Ascending aorta (tissue), 2 donors: ENCODE results near the gene POLR2I. TPM values are rescaled to one million over a fixed set of nuclear protein-coding genes. Genes with fewer than 3 reads are reported as not detected.

ENCODE experiments used
- DNase-seq, 2 donors: peaks; one replicate each; pipeline ENCODE4 v3.0.0-alpha.2; 2019; ENCODE audit warnings: low spot score in 2 of 2
- H3K27ac ChIP-seq, 2 donors: fragments of 200-600 bp; sonication (generic); one replicate each; pipeline ENCODE4 v1.5.1; 2016 to 2017; ENCODE audit warnings: mild to moderate bottlenecking in 1 of 2
- H3K27me3 ChIP-seq: fragments of 200-600 bp; sonication (generic); one replicate; pipeline ENCODE4 v1.5.1; 2017
- H3K36me3 ChIP-seq, 2 donors: fragments of 200-600 bp; sonication (generic); one replicate each; pipeline ENCODE4 v1.5.1; 2016
- H3K4me1 ChIP-seq, 2 donors: fragments of 200-600 bp; sonication (generic); one replicate each; pipeline ENCODE4 v1.5.1; 2016 to 2017; ENCODE audit warnings: mild to moderate bottlenecking in 1 of 2
- H3K4me3 ChIP-seq, 2 donors: fragments of 200-600 bp; sonication (generic); one replicate each; pipeline ENCODE4 v1.5.1; 2016 to 2017; ENCODE audit warnings: mild to moderate bottlenecking in 1 of 2
- H3K9me3 ChIP-seq, 2 donors: fragments of 200-600 bp; sonication (generic); one replicate each; pipeline ENCODE4 v1.5.1; 2016
- intact Hi-C: fragments of 100-400 bp; cut with DNase I; formaldehyde crosslinking; loops from one replicate; pipeline ENCODE4 v1.15.1; 2023
- total RNA-seq: library from RNA; depleted of rRNA; stranded (reverse); fragments of >200 nt; gene quantifications from one replicate; pipeline ENCODE4 v1.1.0, GENCODE V29; 2016
- TF ChIP-seq, protein P1 (sequence below), 3 experiments: fragments of 200-600 bp in 2 of 3; fragments of 450-650 bp in 1 of 3; sonication (generic) in 2 of 3; IDR thresholded peaks; one replicate each; pipeline ENCODE4 v1.5.1; 2016 to 2019; ENCODE audit warnings: antibody characterized with exemption in 3 of 3, mild to moderate bottlenecking in 1 of 3, moderate library complexity in 1 of 3

Gene POLR2I
- total RNA-seq, 1 donor from 2014 or later, result 21.0 TPM

DNA sequence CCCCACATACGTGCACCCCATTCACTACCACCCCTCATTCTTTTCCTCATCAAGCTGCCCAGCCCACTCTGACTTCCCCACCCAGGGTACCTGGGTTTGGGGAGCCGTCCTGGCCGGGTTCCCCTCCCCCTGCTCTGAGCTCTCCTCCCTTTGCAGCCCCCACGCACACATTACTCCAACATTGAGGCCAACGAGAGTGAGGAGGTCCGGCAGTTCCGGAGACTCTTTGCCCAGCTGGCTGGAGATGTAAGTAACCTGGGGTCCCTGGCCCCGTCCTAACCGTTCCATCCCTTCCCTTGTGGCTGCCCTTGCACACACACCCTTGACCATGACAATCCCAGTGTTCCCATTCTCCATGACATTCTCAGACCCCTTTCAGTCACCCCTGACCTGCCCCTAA lies 27.8 kb upstream of the POLR2I start:
- Histone ChIP-seq H3K27me3 (no peaks in the 10 kb centered on the region), H3K4me1 (peaks cover 6 to 10% of the 10 kb centered on the region in 2 donors), H3K27ac (peak overlapping the region; percentile 96 to 97), H3K9me3 (no peaks in the 10 kb centered on the region), H3K36me3 (peaks cover 55% of the 10 kb centered on the region in 2 donors), H3K4me3 (no peak overlapping the region)
- no peak for DNase-seq
- intact Hi-C loops, result no loop called here
- TF ChIP-seq, protein P1, sequence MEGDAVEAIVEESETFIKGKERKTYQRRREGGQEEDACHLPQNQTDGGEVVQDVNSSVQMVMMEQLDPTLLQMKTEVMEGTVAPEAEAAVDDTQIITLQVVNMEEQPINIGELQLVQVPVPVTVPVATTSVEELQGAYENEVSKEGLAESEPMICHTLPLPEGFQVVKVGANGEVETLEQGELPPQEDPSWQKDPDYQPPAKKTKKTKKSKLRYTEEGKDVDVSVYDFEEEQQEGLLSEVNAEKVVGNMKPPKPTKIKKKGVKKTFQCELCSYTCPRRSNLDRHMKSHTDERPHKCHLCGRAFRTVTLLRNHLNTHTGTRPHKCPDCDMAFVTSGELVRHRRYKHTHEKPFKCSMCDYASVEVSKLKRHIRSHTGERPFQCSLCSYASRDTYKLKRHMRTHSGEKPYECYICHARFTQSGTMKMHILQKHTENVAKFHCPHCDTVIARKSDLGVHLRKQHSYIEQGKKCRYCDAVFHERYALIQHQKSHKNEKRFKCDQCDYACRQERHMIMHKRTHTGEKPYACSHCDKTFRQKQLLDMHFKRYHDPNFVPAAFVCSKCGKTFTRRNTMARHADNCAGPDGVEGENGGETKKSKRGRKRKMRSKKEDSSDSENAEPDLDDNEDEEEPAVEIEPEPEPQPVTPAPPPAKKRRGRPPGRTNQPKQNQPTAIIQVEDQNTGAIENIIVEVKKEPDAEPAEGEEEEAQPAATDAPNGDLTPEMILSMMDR (IDR thresholded peaks at IDR 0.05), result no peak

DNA sequence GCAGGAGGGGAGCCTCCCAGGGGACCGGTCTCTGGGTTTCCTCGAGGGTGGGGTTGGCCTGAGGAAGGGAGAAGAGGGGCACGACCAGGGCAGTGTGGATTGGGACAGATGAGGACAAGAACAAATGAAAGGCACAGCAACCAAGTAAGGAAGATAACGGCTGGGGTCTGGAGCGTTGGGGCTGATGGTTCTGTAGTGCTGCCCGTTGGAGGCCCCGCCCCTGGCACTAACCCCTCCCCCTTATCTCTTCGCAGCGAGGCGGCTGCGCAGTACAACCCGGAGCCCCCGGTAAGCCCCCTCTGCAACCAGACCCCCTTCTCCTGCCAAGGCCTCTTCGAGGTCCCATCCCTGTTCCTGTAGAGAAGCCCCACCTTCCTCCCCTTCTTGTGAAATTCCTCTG lies 27.4 kb upstream of the POLR2I start:
- H3K36me3 ChIP-seq, result peaks cover 50% of the 10 kb centered on the region in 2 donors
- intact Hi-C loops, result no loop called here
- no peaks in the 10 kb centered on the region for H3K27me3 ChIP-seq
- no peak for DNase-seq
- no peaks in the 10 kb centered on the region for H3K9me3 ChIP-seq
- H3K27ac ChIP-seq, result peak overlapping the region; percentile 96 to 97
- H3K4me1 ChIP-seq, result peaks cover 6 to 10% of the 10 kb centered on the region in 2 donors
- TF ChIP-seq, protein P1 (IDR thresholded peaks at IDR 0.05), result no peak
- H3K4me3 ChIP-seq, result peak overlapping the region in 1 of 2 donors; percentile 82

DNA sequence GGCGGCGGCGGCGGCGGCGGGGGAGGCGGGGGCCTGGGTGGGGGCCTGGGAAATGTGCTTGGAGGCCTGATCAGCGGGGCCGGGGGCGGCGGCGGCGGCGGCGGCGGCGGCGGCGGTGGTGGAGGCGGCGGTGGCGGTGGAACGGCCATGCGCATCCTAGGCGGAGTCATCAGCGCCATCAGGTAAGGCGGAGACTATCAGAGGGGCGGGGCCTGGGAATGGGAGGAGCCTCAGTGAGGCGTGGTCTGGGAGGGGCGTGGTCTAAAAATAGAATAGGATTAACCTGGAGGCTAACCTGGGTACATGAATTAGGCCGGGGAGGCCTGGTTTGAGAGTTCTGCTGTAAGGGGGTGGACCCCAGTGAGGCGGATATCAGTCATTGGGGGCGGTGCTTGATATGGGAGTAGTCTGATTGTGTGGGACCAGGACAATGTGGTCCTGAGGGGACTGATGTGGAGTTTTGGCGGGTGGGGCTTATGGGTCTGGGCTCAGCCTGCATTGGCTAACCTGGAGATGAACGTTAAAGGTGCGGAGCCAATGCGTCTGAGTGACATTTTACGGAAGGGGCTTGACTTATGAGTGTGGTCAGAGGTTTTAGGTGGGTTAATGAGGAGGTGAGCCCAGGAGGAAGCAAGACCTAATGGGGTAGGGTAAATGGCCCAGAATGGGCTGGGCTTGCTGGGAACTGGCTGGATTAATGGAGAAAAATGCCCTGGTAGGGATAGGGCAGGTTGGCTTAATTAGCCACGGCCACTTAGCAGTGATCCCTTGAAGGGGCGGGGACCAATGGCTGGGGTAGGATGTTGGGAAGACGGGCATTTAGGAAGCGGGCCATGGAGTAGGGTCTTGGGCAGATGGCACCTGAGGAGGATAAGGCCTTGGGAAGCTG lies 26.6 kb upstream of the POLR2I start:
- peak overlapping the region; percentile 80 to 82 for H3K4me3 ChIP-seq
- H3K27ac ChIP-seq, result peak overlapping the region; percentile 96 to 97
- no peaks in the 10 kb centered on the region for H3K9me3 ChIP-seq
- H3K4me1 ChIP-seq, result peaks cover 6 to 16% of the 10 kb centered on the region in 2 donors
- DNase-seq, result peak; percentile 64 to 95
- H3K36me3 ChIP-seq, result peaks cover 43% of the 10 kb centered on the region in 2 donors
- H3K27me3 ChIP-seq, result no peaks in the 10 kb centered on the region
- TF ChIP-seq, protein P1 (IDR thresholded peaks at IDR 0.05), result no peak
- intact Hi-C loops, result loop anchor here (1.0 kb wide), 2 partner anchors 26 to 73 kb away; partner anchors contain the start of genes TBCB and ZNF565

GRCh38 chr19:36140304-36141038 lies 25.8 kb upstream of the POLR2I start:
- H3K4me1 ChIP-seq, result peaks cover 6 to 19% of the 10 kb centered on the region in 2 donors
- TF ChIP-seq, protein P1 (IDR thresholded peaks at IDR 0.05), result no peak
- intact Hi-C loops, result loop anchor here (1.0 kb wide), 3 partner anchors 11 to 74 kb away; partner anchors contain the start of genes TBCB and ZNF565
- no peaks in the 10 kb centered on the region for H3K9me3 ChIP-seq
- peak in 1 of 2 donors; percentile 73 for DNase-seq
- H3K4me3 ChIP-seq, result peak overlapping the region; percentile 80 to 82
- no peaks in the 10 kb centered on the region for H3K27me3 ChIP-seq
- H3K27ac ChIP-seq, result peak overlapping the region; percentile 96 to 97
- H3K36me3 ChIP-seq, result peaks cover 34 to 35% of the 10 kb centered on the region in 2 donors

DNA sequence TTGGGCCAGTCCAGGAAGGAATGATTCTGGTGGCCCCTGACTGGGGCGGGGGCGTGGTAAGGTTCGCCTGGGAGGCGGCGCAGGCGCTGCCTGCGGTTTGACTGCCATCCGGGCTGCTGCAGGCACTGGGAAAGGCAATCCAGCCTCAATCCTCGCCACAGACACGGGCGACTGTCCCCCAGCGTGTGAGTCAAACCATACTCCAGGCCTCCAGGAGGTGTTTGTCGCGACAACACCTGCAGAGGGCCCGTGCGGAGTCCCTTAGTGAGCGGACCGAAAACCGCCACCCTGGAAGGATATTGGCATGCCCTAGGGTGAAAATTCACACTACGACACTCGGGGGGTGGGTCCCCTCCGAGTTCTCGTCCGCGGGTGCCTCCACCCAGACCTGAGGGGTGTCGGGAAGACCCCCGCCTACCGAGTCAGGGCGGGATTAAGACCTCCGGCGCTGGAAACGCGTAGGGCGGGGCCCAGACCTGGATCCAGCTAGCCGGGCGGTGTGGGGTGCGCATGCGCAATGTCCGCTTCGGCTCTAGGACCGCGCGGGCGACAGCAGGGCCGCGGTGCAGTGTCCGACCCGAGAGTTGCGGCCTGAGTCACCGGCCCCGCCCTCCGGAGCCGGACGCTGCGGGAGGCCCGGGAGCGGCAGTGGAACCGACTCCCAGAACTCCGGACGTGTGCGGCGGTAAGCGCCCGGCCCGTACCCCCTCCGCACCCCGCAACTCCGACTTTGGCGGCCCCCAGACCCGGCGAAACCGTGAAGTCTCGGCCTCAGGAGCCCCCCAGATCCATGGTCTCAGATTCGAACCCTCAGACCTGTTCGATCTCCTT lies 25.0 kb upstream of the POLR2I start, which contains the start of gene CAPNS1:
Gene CAPNS1, plus strand, starts transcription at position 594 of the 831 bp plus-strand sequence. CDS start 946 bp downstream, outside the sequence.
- intact Hi-C loops, result loop anchor here (1.0 kb wide), 2 partner anchors 11 to 12 kb away; no protein-coding TSS in a partner anchor
- peaks cover 6 to 19% of the 10 kb centered on the region in 2 donors for H3K4me1 ChIP-seq
- peak within 1 kb of the TSS; percentile 96 to 97 for H3K27ac ChIP-seq
- DNase-seq, result peak; percentile 85 to 99
- peaks cover 27 to 28% of the 10 kb centered on the region in 2 donors for H3K36me3 ChIP-seq
- TF ChIP-seq, protein P1 (IDR thresholded peaks at IDR 0.05), result peak in 1 of 3 experiments; percentile 11
- H3K4me3 ChIP-seq, result peak within 1 kb of the TSS; percentile 80 to 82
- no peaks in the 10 kb centered on the region for H3K9me3 ChIP-seq
- no peaks in the 10 kb centered on the region for H3K27me3 ChIP-seq
